Smooth muscle cell (in vitro differentiated cells): Measurements from ENCODE around the gene CLEC2L. TPM values are rescaled to one million over a fixed set of nuclear protein-coding genes. Genes with fewer than 3 reads are reported as not detected.

Source experiments
- DNase-seq: peaks from one replicate; lab custom pipeline; 2025; ENCODE audit not compliant: unreplicated experiment; lab: John Stamatoyannopoulos, UW
- H2AFZ ChIP-seq: fragments of 200-600 bp; sonication (generic); 2 replicates; pipeline ENCODE4 v1.6.0; 2016; ENCODE audit warnings: antibody characterized with exemption, low read depth, mild to moderate bottlenecking
- H3F3A ChIP-seq: fragments of 200-600 bp; sonication (generic); 2 replicates; pipeline ENCODE4 v1.6.0; 2017; ENCODE audit warnings: antibody characterized with exemption, low read depth
- H3K27ac ChIP-seq: fragments of 200-600 bp; sonication (generic); 2 replicates; pipeline ENCODE4 v1.5.1; 2016; ENCODE audit warnings: low read depth, mild to moderate bottlenecking
- H3K27me3 ChIP-seq: fragments of 200-600 bp; sonication (generic); 2 replicates; pipeline ENCODE4 v1.6.1; 2016; ENCODE audit warnings: low read depth, mild to moderate bottlenecking
- H3K36me3 ChIP-seq: fragments of 200-600 bp; sonication (generic); 2 replicates; pipeline ENCODE4 v1.5.1; 2016; ENCODE audit warnings: low read depth
- H3K4me1 ChIP-seq: fragments of 200-600 bp; sonication (generic); 2 replicates; pipeline ENCODE4 v1.5.1; 2016; ENCODE audit warnings: low read depth
- H3K4me2 ChIP-seq: fragments of 200-600 bp; sonication (generic); 2 replicates; pipeline ENCODE4 v1.6.0; 2016; ENCODE audit warnings: mild to moderate bottlenecking
- H3K4me3 ChIP-seq: fragments of 200-600 bp; sonication (generic); 2 replicates; pipeline ENCODE4 v1.5.1; 2016; ENCODE audit warnings: mild to moderate bottlenecking
- H3K79me2 ChIP-seq: fragments of 200-600 bp; sonication (generic); 2 replicates; pipeline ENCODE4 v1.6.0; 2016; ENCODE audit warnings: low read depth, mild to moderate bottlenecking
- H3K9ac ChIP-seq: fragments of 200-600 bp; sonication (generic); 2 replicates; pipeline ENCODE4 v1.6.0; 2016; ENCODE audit warnings: low read depth
- H3K9me3 ChIP-seq: fragments of 200-600 bp; sonication (generic); replicated peaks from 2 replicates; pipeline ENCODE4 v1.5.1; 2016; ENCODE audit warnings: low read depth
- H4K20me1 ChIP-seq: fragments of 200-600 bp; sonication (generic); 2 replicates; pipeline ENCODE4 v1.6.0; 2016; ENCODE audit warnings: low read depth
- WGBS: methylation state at CpG from one replicate; pipeline ENCODE4 v1.1.7; 2016; ENCODE audit warnings: low lambda C conversion rate; 5-methylcytosine and 5-hydroxymethylcytosine counted together
- polyA plus RNA-seq: library from polyadenylated mRNA; unstranded; fragments of >200 nt; fragmentation: Nextera tagmentation; extraction: Ambion mirVana; gene quantifications from 2 replicates; pipeline ENCODE4 v1.2.1, GENCODE V29; 2016
- total RNA-seq: library from RNA; depleted of rRNA; stranded (reverse); fragments of >200 nt; gene quantifications from 2 replicates; pipeline ENCODE4 v1.2.3, GENCODE V29; 2014
- TF ChIP-seq, protein P1 (sequence below): fragments of 200-600 bp; sonication (generic); IDR thresholded peaks from 2 replicates; pipeline ENCODE4 v1.5.1; 2017; ENCODE audit warnings: borderline replicate concordance, mild to moderate bottlenecking, antibody characterized with exemption; ENCODE audit not compliant: insufficient read depth, poor library complexity, severe bottlenecking

CLEC2L gene
- total and polyA plus RNA-seq, 2 experiments from 2014 or later, result not detected

DNA sequence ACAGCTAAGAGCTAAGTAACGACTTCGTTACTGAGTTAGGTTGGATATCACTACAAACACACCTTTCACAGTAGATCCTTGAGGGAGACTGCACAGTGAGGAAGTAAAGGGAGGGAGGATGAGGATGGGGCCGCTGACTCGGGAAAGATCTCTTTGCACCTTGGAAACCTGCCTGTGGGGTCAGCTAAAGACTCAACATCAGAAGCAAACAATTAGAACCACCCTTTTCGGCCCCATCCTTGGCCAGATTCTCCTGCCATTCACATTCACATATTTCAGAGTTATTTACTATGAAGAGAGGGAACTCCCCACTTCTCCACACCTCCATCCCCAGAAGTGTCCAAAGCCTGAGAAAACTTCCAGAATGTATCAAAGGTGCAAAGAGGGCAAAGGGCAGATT, 47.1 kb downstream of the CLEC2L start:
- no peaks in the 10 kb centered on the region for H3K36me3 ChIP-seq
- TF ChIP-seq, protein P1, sequence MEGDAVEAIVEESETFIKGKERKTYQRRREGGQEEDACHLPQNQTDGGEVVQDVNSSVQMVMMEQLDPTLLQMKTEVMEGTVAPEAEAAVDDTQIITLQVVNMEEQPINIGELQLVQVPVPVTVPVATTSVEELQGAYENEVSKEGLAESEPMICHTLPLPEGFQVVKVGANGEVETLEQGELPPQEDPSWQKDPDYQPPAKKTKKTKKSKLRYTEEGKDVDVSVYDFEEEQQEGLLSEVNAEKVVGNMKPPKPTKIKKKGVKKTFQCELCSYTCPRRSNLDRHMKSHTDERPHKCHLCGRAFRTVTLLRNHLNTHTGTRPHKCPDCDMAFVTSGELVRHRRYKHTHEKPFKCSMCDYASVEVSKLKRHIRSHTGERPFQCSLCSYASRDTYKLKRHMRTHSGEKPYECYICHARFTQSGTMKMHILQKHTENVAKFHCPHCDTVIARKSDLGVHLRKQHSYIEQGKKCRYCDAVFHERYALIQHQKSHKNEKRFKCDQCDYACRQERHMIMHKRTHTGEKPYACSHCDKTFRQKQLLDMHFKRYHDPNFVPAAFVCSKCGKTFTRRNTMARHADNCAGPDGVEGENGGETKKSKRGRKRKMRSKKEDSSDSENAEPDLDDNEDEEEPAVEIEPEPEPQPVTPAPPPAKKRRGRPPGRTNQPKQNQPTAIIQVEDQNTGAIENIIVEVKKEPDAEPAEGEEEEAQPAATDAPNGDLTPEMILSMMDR, result no peak
- H3K4me1 ChIP-seq, result no peaks in the 10 kb centered on the region
- H3K27me3 ChIP-seq, result no peaks in the 10 kb centered on the region
- H3K4me2 ChIP-seq, result no peak overlapping the region
- no peak for DNase-seq
- H3K79me2 ChIP-seq, result no peaks in the 10 kb centered on the region
- no peaks in the 10 kb centered on the region for H3F3A ChIP-seq
- H3K9me3 ChIP-seq, result no peaks in the 10 kb centered on the region
- WGBS, result 96% methylated on average over 5 of the region's 5 CpGs
- no peak overlapping the region for H3K4me3 ChIP-seq
- no peak overlapping the region for H2AFZ ChIP-seq
- no peak overlapping the region for H3K9ac ChIP-seq
- H3K27ac ChIP-seq, result no peak overlapping the region
- H4K20me1 ChIP-seq, result no peaks in the 10 kb centered on the region

DNA sequence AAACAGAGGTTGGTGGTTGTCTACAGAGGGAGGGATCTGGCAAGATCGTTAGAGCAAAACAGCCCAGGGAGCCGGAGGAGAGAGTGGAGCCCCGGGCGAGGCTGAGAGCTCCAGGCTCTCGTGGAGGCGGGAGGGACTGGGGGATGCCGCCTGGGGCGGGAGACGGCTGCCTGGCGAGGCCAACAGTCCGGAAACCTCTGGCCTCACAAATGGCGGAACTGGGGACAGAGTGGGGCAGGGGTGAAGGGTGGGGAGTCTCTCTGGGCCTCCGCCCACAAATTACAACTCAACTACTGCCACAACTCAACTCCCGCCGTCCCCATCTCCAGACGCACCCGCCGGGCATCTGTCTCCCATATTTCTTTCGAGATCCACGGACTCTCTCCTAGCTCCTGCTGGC, 47.7 kb downstream of the CLEC2L start:
- Histone ChIP-seq H3K4me1 (no peaks in the 10 kb centered on the region), H3K27ac (no peak overlapping the region), H3F3A (no peaks in the 10 kb centered on the region), H4K20me1 (no peaks in the 10 kb centered on the region), H3K79me2 (no peaks in the 10 kb centered on the region), H2AFZ (no peak overlapping the region), H3K4me2 (no peak overlapping the region), H3K4me3 (no peak overlapping the region), H3K36me3 (no peaks in the 10 kb centered on the region), H3K9ac (no peak overlapping the region), H3K9me3 (no peaks in the 10 kb centered on the region), H3K27me3 (no peaks in the 10 kb centered on the region)
- DNase-seq, result no peak
- 87% methylated on average over 14 of the region's 20 CpGs for WGBS
- TF ChIP-seq, protein P1, result no peak

DNA sequence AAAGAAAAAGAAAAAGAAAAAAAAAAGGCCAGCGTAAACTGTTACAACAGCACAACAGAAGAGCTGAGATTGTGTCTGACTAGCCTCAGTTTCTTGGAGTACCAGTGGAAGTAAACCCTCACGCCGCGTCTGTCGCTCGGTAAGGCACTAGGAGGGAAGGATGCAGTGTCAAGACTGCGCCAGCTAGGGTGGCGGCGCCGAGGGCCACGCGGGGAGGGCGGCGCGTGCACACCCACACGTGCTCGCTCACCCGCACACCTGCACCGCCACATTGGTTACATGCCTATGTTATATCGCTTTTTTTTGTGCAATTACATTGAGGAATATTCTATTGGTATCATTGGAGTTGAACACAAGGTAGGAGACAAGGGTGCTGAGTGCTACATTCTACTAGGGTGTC, 48.2 kb downstream of the CLEC2L start:
- no peaks in the 10 kb centered on the region for H3K36me3 ChIP-seq
- no peak for DNase-seq
- no peaks in the 10 kb centered on the region for H3K27me3 ChIP-seq
- no peak overlapping the region for H3K4me2 ChIP-seq
- no peaks in the 10 kb centered on the region for H3K4me1 ChIP-seq
- H3K9ac ChIP-seq, result no peak overlapping the region
- no peak overlapping the region for H3K4me3 ChIP-seq
- H3F3A ChIP-seq, result no peaks in the 10 kb centered on the region
- WGBS, result 97% methylated on average over 20 of the region's 20 CpGs
- H3K9me3 ChIP-seq, result no peaks in the 10 kb centered on the region
- TF ChIP-seq, protein P1, result no peak
- H3K27ac ChIP-seq, result no peak overlapping the region
- no peak overlapping the region for H2AFZ ChIP-seq
- no peaks in the 10 kb centered on the region for H4K20me1 ChIP-seq
- H3K79me2 ChIP-seq, result no peaks in the 10 kb centered on the region

DNA sequence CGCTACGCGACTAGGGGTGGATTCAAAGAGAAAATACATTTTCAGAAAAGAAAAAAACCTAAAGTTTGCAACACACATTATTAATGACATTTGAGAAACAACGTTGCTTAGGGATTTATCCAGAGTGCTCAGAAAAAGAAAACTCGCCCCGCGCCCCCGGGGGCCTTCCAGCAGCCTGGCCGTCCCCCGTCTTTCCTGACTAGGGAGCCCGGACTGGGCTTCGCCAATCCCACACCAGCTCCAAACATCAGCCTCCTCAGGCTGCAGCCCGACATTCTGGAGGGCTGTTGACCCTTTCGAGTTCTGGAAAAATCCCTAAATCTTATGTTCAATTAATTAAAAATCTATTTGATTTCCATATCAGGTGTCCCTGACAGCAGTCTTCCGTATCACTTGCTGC, 48.6 kb downstream of the CLEC2L start:
- Histone ChIP-seq H3K79me2 (no peaks in the 10 kb centered on the region), H3K36me3 (no peaks in the 10 kb centered on the region), H3K27me3 (no peaks in the 10 kb centered on the region), H3K9ac (no peak overlapping the region), H3K4me3 (no peak overlapping the region), H2AFZ (no peak overlapping the region), H4K20me1 (no peaks in the 10 kb centered on the region), H3K4me1 (no peaks in the 10 kb centered on the region), H3K4me2 (no peak overlapping the region), H3K9me3 (no peaks in the 10 kb centered on the region), H3F3A (no peaks in the 10 kb centered on the region), H3K27ac (no peak overlapping the region)
- WGBS, result 95% methylated on average over 15 of the region's 15 CpGs
- TF ChIP-seq, protein P1, result no peak
- DNase-seq, result no peak
